Measurements from ENCODE around the gene SKAP2. TPM values are rescaled to one million over a fixed set of nuclear protein-coding genes. Genes with fewer than 3 reads are reported as not detected.

Gene SKAP2
- total RNA-seq, 1 experiment from 2014 or later = 3.2 TPM

GRCh38 chr7:26696978-26697377 is 167.4 kb downstream of the SKAP2 start:
- no peak overlapping the region for H3K4ac ChIP-seq (ENCODE audit: low read depth, low read length)
- no peak overlapping the region for H3K14ac ChIP-seq (ENCODE audit: insufficient read depth, low read length)
- no CpG with 5 or more reads among the region's 5 CpGs for WGBS (ENCODE audit: extremely low coverage, insufficient read length, low lambda C conversion rate)
- no peak overlapping the region for H4K8ac ChIP-seq (replicated peaks; ENCODE audit: insufficient read length, low read depth, low read length)
- H3K9me3 ChIP-seq (ENCODE audit: control insufficient read depth, low read depth, low read length) = no peaks in the 10 kb centered on the region
- no peak overlapping the region for H3K9ac ChIP-seq (ENCODE audit: extremely low read depth, insufficient read length, low read length)
- no peak overlapping the region for H2AK5ac ChIP-seq (ENCODE audit: insufficient read length, low read length)
- H3K27me3 ChIP-seq (ENCODE audit: insufficient read depth, low read length) = no peaks in the 10 kb centered on the region
- no peak overlapping the region for H2AFZ ChIP-seq (ENCODE audit: low read length)
- H4K20me1 ChIP-seq (ENCODE audit: control insufficient read depth, insufficient read depth, insufficient read length) = no peaks in the 10 kb centered on the region
- peaks cover 7 to 13% of the 10 kb centered on the region in 2 experiments for H3K4me1 Mint-ChIP-seq
- no peak overlapping the region for H3K56ac ChIP-seq (ENCODE audit: insufficient read length, low read depth, low read length)
- H2BK12ac ChIP-seq (ENCODE audit: insufficient read length, low read depth, low read length) = no peak overlapping the region
- no peak overlapping the region for H2BK120ac ChIP-seq (ENCODE audit: low read depth, low read length, poor library complexity, severe bottlenecking)
- H3K4me2 ChIP-seq (ENCODE audit: insufficient read depth, insufficient read length, low read length) = no peak overlapping the region
- no peak overlapping the region for H3K27ac Mint-ChIP-seq
- DNase-seq = no peak
- TF ChIP-seq CTCF (conservative IDR thresholded peaks at IDR 0.05) = no peak
- H3K9me3 Mint-ChIP-seq = no peaks in the 10 kb centered on the region
- no peak overlapping the region for H4K5ac ChIP-seq (ENCODE audit: insufficient read length, low read depth, low read length)
- no peak overlapping the region for H3K18ac ChIP-seq (ENCODE audit: insufficient read length, low read depth, low read length)
- H2BK20ac ChIP-seq (ENCODE audit: low read depth, low read length, poor library complexity, severe bottlenecking) = no peak overlapping the region
- no peaks in the 10 kb centered on the region for H3K79me2 ChIP-seq (ENCODE audit: insufficient read depth, low read length)
- no peaks in the 10 kb centered on the region; the same call in none of the 2 replicates for H3K27me3 Mint-ChIP-seq (ENCODE audit: low read depth)
- no peak overlapping the region for H2BK5ac ChIP-seq (ENCODE audit: insufficient read length, low read length)
- no peaks in the 10 kb centered on the region for H3K79me1 ChIP-seq (ENCODE audit: insufficient read depth, low read depth, low read length, poor library complexity, severe bottlenecking)
- H3K4me3 Mint-ChIP-seq = no peak overlapping the region
- no peak overlapping the region for H3K27ac ChIP-seq (ENCODE audit: insufficient read length, low read depth, low read length)
- no peak overlapping the region for H3K23ac ChIP-seq (ENCODE audit: insufficient read length, low read depth, low read length)
- H3K23me2 ChIP-seq (ENCODE audit: insufficient read length, low read depth, low read length, poor library complexity, severe bottlenecking) = no peaks in the 10 kb centered on the region
- H4K91ac ChIP-seq (ENCODE audit: insufficient read length, low read depth, low read length) = no peak overlapping the region
- H3K36me3 Mint-ChIP-seq (ENCODE audit: insufficient read depth in 1 of 3, low read depth in 3 of 3) = no peaks in the 10 kb centered on the region
- no peak overlapping the region for H3T11ph ChIP-seq (ENCODE audit: low read length)
- no peak overlapping the region for H2BK15ac ChIP-seq (ENCODE audit: low read depth, low read length)
- no peaks in the 10 kb centered on the region for H3K4me1 ChIP-seq (ENCODE audit: insufficient read depth, low read length)

All from H9 (cell line).